GM18907 (cell line): ENCODE data around the gene TCEA3.
"Not testable (repeated sequence)": the region's sequence is repeated elsewhere in the genome, so short reads cannot be mapped to it uniquely, and the experiment has no call there.

ENCODE experiments used
- ATAC-seq: cut with Tn5 transposase; IDR thresholded peaks from one replicate; pipeline ENCODE4 v1.9.1; 2021; ENCODE audit warnings: mild to moderate bottlenecking, moderate library complexity; ENCODE audit not compliant: unreplicated experiment

TCEA3 gene

GRCh38 chr1:23394684-23395083 is 29.9 kb downstream of the TCEA3 start:
- no peak for ATAC-seq

GRCh38 chr1:23394181-23394580 is 30.4 kb downstream of the TCEA3 start:
- no peak for ATAC-seq

- ATAC-seq, result no peak
Measured at GRCh38 chr1:23393706-23394105, 30.8 kb downstream of the TCEA3 start.

- ATAC-seq, result no peak
Measured at GRCh38 chr1:23392125-23392855, 32.3 kb downstream of the TCEA3 start.

GRCh38 chr1:23389837-23390321 is 34.7 kb downstream of the TCEA3 start:
- no peak for ATAC-seq

GRCh38 chr1:23387494-23387893 is 37.1 kb downstream of the TCEA3 start:
- no peak for ATAC-seq

- no peak for ATAC-seq
Measured at GRCh38 chr1:23385119-23385621, 39.4 kb downstream of the TCEA3 start.

GRCh38 chr1:23384312-23385058 is 40.1 kb downstream of the TCEA3 start:
- ATAC-seq, result no peak

GRCh38 chr1:23383577-23384311 is 40.8 kb downstream of the TCEA3 start:
- ATAC-seq, result no peak

- ATAC-seq, result no peak
Measured at GRCh38 chr1:23381233-23381885, 43.2 kb downstream of the TCEA3 start.

- no peak for ATAC-seq
Measured at GRCh38 chr1:23380719-23381118, 43.8 kb downstream of the TCEA3 start.

- not testable (repeated sequence) for ATAC-seq
Measured at GRCh38 chr1:23380236-23380635, 44.3 kb downstream of the TCEA3 start.

GRCh38 chr1:23376890-23377811 is 47.4 kb downstream of the TCEA3 start:
- ATAC-seq, result no peak

GRCh38 chr1:23374079-23374735 is 50.3 kb downstream of the TCEA3 start:
- not testable (repeated sequence) for ATAC-seq

GRCh38 chr1:23371987-23372880 is 52.3 kb downstream of the TCEA3 start:
- ATAC-seq, result no peak

GRCh38 chr1:23370709-23371584 is 53.6 kb downstream of the TCEA3 start:
- ATAC-seq, result no peak

GRCh38 chr1:23370330-23370708 is 54.2 kb downstream of the TCEA3 start:
- no peak for ATAC-seq
